Tibial nerve (tissue), 4 donors: ENCODE data around the gene KCNH8. TPM values are rescaled to one million over a fixed set of nuclear protein-coding genes. Genes with fewer than 3 reads are reported as not detected.

ENCODE experiments used
- DNase-seq, 2 donors: peaks; one replicate each; pipeline ENCODE4 v3.0.0-alpha.2; 2019; ENCODE audit warnings: low spot score in 2 of 2
- H3K27ac ChIP-seq, 4 donors: fragments of 200-600 bp; sonication (generic) in 3 of 4; one replicate each; pipeline ENCODE4 v1.5.1; 2017 to 2019; ENCODE audit warnings: mild to moderate bottlenecking in 1 of 4
- H3K27me3 ChIP-seq, 2 donors: fragments of 200-600 bp; sonication (generic) in 1 of 2; one replicate each; pipeline versions ENCODE4 v1.5.1 to v1.6.0; 2017 to 2019
- H3K36me3 ChIP-seq, 3 donors: fragments of 200-600 bp; sonication (generic); one replicate each; pipeline ENCODE4 v1.5.1; 2018 to 2019
- H3K4me1 ChIP-seq, 4 donors: fragments of 200-600 bp; sonication (generic) in 3 of 4; one replicate each; pipeline ENCODE4 v1.5.1; 2017 to 2019
- H3K4me3 ChIP-seq, 4 donors: fragments of 200-600 bp; sonication (generic) in 3 of 4; one replicate each; pipeline ENCODE4 v1.5.1; 2017 to 2019; ENCODE audit warnings: mild to moderate bottlenecking in 1 of 4, moderate library complexity in 1 of 4
- H3K9me3 ChIP-seq, 4 donors: fragments of 200-600 bp; sonication (generic) in 3 of 4; one replicate each; pipeline ENCODE4 v1.5.1; 2017 to 2019
- CTCF ChIP-seq, 5 experiments: fragments of 200-600 bp in 3 of 5; fragments of 450-650 bp in 2 of 5; sonication (generic) in 3 of 5; IDR thresholded peaks; one replicate each; pipeline ENCODE4 v1.5.1; 2016 to 2019; ENCODE audit warnings: antibody characterized with exemption in 5 of 5, mild to moderate bottlenecking in 3 of 5, moderate library complexity in 2 of 5
- EP300 ChIP-seq, 2 donors: sonication (generic); formaldehyde crosslinking; IDR thresholded peaks; one replicate each; pipeline ENCODE4 v1.6.1; 2017; ENCODE audit warnings: antibody characterized with exemption in 2 of 2, mild to moderate bottlenecking in 1 of 2
- POLR2A ChIP-seq, 2 donors: fragments of 450-650 bp; IDR thresholded peaks; one replicate each; pipeline ENCODE4 v1.6.1; 2017; ENCODE audit warnings: antibody characterized with exemption in 2 of 2, mild to moderate bottlenecking in 2 of 2, moderate library complexity in 2 of 2
- WGBS, 2 donors: methylation state at CpG; one replicate each; pipeline ENCODE4 v1.1.5; 2018; 5-methylcytosine and 5-hydroxymethylcytosine counted together
- total RNA-seq, 4 donors: library from RNA; depleted of rRNA; stranded (reverse); fragments of >200 nt; gene quantifications; one replicate each; pipeline ENCODE4 v1.1.0, GENCODE V29; 2016

The KCNH8 gene
- total RNA-seq, 4 donors from 2014 or later = 0.22 to 0.98 (median 0.51) TPM

- Histone ChIP-seq H3K4me1 (no peaks in the 10 kb centered on the region), H3K4me3 (no peak overlapping the region), H3K27ac (no peak overlapping the region), H3K27me3 (no peaks in the 10 kb centered on the region), H3K36me3 (no peaks in the 10 kb centered on the region), H3K9me3 (no peaks in the 10 kb centered on the region)
- no peak for TF ChIP-seq POLR2A (IDR thresholded peaks at IDR 0.05)
- no peak for TF ChIP-seq CTCF (IDR thresholded peaks at IDR 0.05)
- no peak for TF ChIP-seq EP300 (IDR thresholded peaks at IDR 0.05)
- WGBS, 2 donors = 65 to 70% methylated on average over 2 of the region's 2 CpGs
- DNase-seq = no peak
Observed at GRCh38 chr3:19396726-19397125, 248.4 kb downstream of the KCNH8 start.

- WGBS, 2 donors = 92 to 93% methylated on average over 1 of the region's 1 CpG
- H3K36me3 ChIP-seq = no peaks in the 10 kb centered on the region
- no peak overlapping the region for H3K27ac ChIP-seq
- no peaks in the 10 kb centered on the region for H3K27me3 ChIP-seq
- no peaks in the 10 kb centered on the region for H3K4me1 ChIP-seq
- TF ChIP-seq CTCF (IDR thresholded peaks at IDR 0.05) (no peak), POLR2A (IDR thresholded peaks at IDR 0.05) (no peak), EP300 (IDR thresholded peaks at IDR 0.05) (no peak)
- no peaks in the 10 kb centered on the region for H3K9me3 ChIP-seq
- H3K4me3 ChIP-seq = no peak overlapping the region
- no peak for DNase-seq
Observed at GRCh38 chr3:19399356-19399755, 251.0 kb downstream of the KCNH8 start.

GRCh38 chr3:19399836-19400235 is 251.5 kb downstream of the KCNH8 start:
- Histone ChIP-seq H3K27ac (no peak overlapping the region), H3K27me3 (no peaks in the 10 kb centered on the region), H3K9me3 (no peaks in the 10 kb centered on the region), H3K4me1 (no peaks in the 10 kb centered on the region), H3K4me3 (no peak overlapping the region), H3K36me3 (no peaks in the 10 kb centered on the region)
- no peak for DNase-seq
- 87 to 96% methylated on average over 2 of the region's 2 CpGs for WGBS, 2 donors
- no peak for TF ChIP-seq POLR2A (IDR thresholded peaks at IDR 0.05)
- TF ChIP-seq CTCF (IDR thresholded peaks at IDR 0.05) = no peak
- TF ChIP-seq EP300 (IDR thresholded peaks at IDR 0.05) = no peak

GRCh38 chr3:19420159-19420558 is 271.8 kb downstream of the KCNH8 start:
- DNase-seq = no peak
- Histone ChIP-seq H3K27me3 (no peaks in the 10 kb centered on the region), H3K4me3 (no peak overlapping the region), H3K27ac (no peak overlapping the region), H3K4me1 (no peaks in the 10 kb centered on the region), H3K9me3 (no peaks in the 10 kb centered on the region), H3K36me3 (no peaks in the 10 kb centered on the region)
- WGBS, 2 donors = 81 to 89% methylated on average over 4 of the region's 4 CpGs
- TF ChIP-seq EP300 (IDR thresholded peaks at IDR 0.05) = no peak
- TF ChIP-seq CTCF (IDR thresholded peaks at IDR 0.05) = no peak
- TF ChIP-seq POLR2A (IDR thresholded peaks at IDR 0.05) = no peak

- Histone ChIP-seq H3K4me3 (no peak overlapping the region), H3K27ac (no peak overlapping the region), H3K4me1 (no peaks in the 10 kb centered on the region), H3K36me3 (no peaks in the 10 kb centered on the region), H3K27me3 (no peaks in the 10 kb centered on the region), H3K9me3 (no peaks in the 10 kb centered on the region)
- DNase-seq = no peak
- no peak for TF ChIP-seq POLR2A (IDR thresholded peaks at IDR 0.05)
- TF ChIP-seq EP300 (IDR thresholded peaks at IDR 0.05) = no peak
- no peak for TF ChIP-seq CTCF (IDR thresholded peaks at IDR 0.05)
- 84 to 85% methylated on average over 1 of the region's 1 CpG for WGBS, 2 donors
Observed at GRCh38 chr3:19425825-19426224, 277.5 kb downstream of the KCNH8 start.
